ENCODE results near the gene RMI2.

The RMI2 gene

DNA sequence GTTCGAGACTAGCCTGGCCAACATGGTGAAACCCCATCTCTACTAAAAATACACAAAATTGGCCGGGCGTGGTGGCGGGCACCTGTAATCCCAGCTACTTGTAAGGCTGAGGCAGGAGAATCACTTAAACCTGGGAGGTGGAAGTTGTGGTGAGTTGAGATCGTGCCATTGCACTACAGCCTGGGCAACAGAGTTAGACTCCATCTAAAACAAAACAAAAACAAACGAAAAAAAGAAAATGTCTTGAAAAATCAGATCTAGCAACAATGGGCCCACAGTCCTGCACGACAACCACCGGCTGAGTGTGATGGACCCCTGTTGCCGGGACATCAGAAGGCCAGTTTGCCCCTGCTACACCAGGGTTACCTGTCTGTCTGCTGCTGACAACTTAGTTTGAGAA, 3.9 kb upstream of the RMI2 start:
- Histone ChIP-seq H3K9ac (ENCODE audit: low read length) (no peak overlapping the region), H3K27ac (ENCODE audit: low read depth, low read length) (no peak overlapping the region), H3K4me2 (ENCODE audit: low read length) (no peak overlapping the region), H4K8ac (ENCODE audit: low read depth, low read length) (no peak overlapping the region), H3K14ac (ENCODE audit: low read length) (no peak overlapping the region), H3K79me2 (ENCODE audit: control insufficient read depth, insufficient read depth, low read length, poor library complexity) (peaks cover 6% of the 10 kb centered on the region), H2BK120ac (ENCODE audit: insufficient read depth, low read length, poor library complexity) (no peak overlapping the region), H2BK5ac (ENCODE audit: low read depth, low read length, poor library complexity) (no peak overlapping the region), H2AK5ac (ENCODE audit: low read length) (no peak overlapping the region), H3K27me3 (ENCODE audit: insufficient read depth, low read length) (no peaks in the 10 kb centered on the region), H4K91ac (ENCODE audit: low read depth, low read length) (no peak overlapping the region), H3K23ac (ENCODE audit: low read length) (no peak overlapping the region), H3K4me3 (ENCODE audit: low read depth, low read length) (no peak overlapping the region), H2AFZ (ENCODE audit: insufficient read depth, low read length, poor library complexity) (no peak overlapping the region), H3K4me1 (ENCODE audit: control insufficient read depth in 1 of 2, insufficient read depth in 2 of 2, low read length in 2 of 2) (peaks cover 4% of the 10 kb centered on the region in 2 experiments), H2BK12ac (ENCODE audit: low read length) (no peak overlapping the region), H4K12ac (ENCODE audit: low read depth, low read length) (no peak overlapping the region), H3K36me3 (ENCODE audit: control insufficient read depth in 1 of 2, insufficient read depth in 2 of 2, low read length in 2 of 2) (no peaks in the 10 kb centered on the region), H3K4ac (ENCODE audit: low read depth, low read length) (no peak overlapping the region), H3K9me3 (ENCODE audit: insufficient read depth, low read depth, low read length) (peaks cover 2% of the 10 kb centered on the region), H3K79me1 (ENCODE audit: low read length) (peaks cover 5% of the 10 kb centered on the region), H3K18ac (ENCODE audit: low read length) (no peak overlapping the region)
- no CpG with 5 or more reads among the region's 9 CpGs for WGBS (ENCODE audit: extremely low coverage, insufficient coverage, insufficient read length)
- DNase-seq: no peak

DNA sequence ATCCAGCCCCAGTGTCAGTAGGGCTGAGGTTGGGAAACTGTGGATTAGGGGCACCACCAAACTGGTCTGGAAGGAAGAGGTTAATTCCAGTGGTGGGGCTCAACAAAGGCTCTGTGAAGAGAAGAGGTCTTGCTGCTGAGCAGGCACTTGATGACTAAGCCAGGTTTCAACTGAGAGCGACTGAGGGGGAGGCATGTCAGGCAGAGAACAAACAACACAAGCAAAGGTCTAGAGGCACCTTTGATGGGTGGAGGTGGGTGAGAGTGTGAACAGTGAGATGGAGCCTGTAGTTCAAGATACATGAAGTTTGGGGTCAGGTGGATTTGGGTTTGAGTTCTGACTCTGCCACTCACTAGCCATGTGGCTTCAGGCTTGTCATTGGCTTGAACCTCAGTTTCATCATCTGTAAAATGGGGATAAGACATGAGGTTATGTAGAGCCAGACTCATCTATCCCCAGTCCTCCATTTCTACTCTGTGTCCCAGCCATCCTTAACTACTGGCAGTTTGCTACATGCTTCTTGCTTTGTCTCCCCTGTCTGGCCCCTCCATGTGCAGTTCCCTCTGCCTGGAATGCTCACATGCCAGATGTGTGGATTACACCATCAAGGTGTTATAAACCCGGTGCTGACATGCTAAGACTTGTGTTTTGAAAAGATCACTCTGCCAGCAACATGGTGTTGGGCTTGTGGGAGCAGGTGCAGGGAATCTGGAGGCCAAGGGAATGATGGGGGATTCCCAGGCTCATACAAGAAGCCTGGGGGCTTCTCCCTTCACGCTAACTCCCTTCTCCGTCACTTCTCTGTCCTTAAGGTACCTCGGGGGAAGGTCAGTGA, 3.0 kb upstream of the RMI2 start:
- H3K36me3 ChIP-seq (ENCODE audit: control insufficient read depth in 1 of 2, insufficient read depth in 2 of 2, low read length in 2 of 2): no peaks in the 10 kb centered on the region
- no peak overlapping the region for H2AK5ac ChIP-seq (ENCODE audit: low read length)
- H4K91ac ChIP-seq (ENCODE audit: low read depth, low read length): no peak overlapping the region
- no peak overlapping the region for H2BK5ac ChIP-seq (ENCODE audit: low read depth, low read length, poor library complexity)
- H4K12ac ChIP-seq (ENCODE audit: low read depth, low read length): no peak overlapping the region
- no peak for DNase-seq
- no peak overlapping the region for H3K4me2 ChIP-seq (ENCODE audit: low read length)
- WGBS (ENCODE audit: extremely low coverage, insufficient coverage, insufficient read length): no CpG with 5 or more reads among the region's 5 CpGs
- no peak overlapping the region for H3K18ac ChIP-seq (ENCODE audit: low read length)
- no peak overlapping the region for H3K23ac ChIP-seq (ENCODE audit: low read length)
- H3K4me1 ChIP-seq (ENCODE audit: control insufficient read depth in 1 of 2, insufficient read depth in 2 of 2, low read length in 2 of 2): peaks cover 4 to 10% of the 10 kb centered on the region in 2 experiments
- H3K79me1 ChIP-seq (ENCODE audit: low read length): peaks cover 5% of the 10 kb centered on the region
- peaks cover 6% of the 10 kb centered on the region for H3K79me2 ChIP-seq (ENCODE audit: control insufficient read depth, insufficient read depth, low read length, poor library complexity)
- no peak overlapping the region for H3K27ac ChIP-seq (ENCODE audit: low read depth, low read length)
- no peaks in the 10 kb centered on the region for H3K27me3 ChIP-seq (ENCODE audit: insufficient read depth, low read length)
- H2AFZ ChIP-seq (ENCODE audit: insufficient read depth, low read length, poor library complexity): no peak overlapping the region
- H3K14ac ChIP-seq (ENCODE audit: low read length): no peak overlapping the region
- H3K9ac ChIP-seq (ENCODE audit: low read length): no peak overlapping the region
- no peak overlapping the region for H3K4ac ChIP-seq (ENCODE audit: low read depth, low read length)
- H3K9me3 ChIP-seq (ENCODE audit: insufficient read depth, low read depth, low read length): no peaks in the 10 kb centered on the region
- no peak overlapping the region for H3K4me3 ChIP-seq (ENCODE audit: low read depth, low read length)
- H2BK12ac ChIP-seq (ENCODE audit: low read length): no peak overlapping the region
- H4K8ac ChIP-seq (ENCODE audit: low read depth, low read length): no peak overlapping the region
- no peak overlapping the region for H2BK120ac ChIP-seq (ENCODE audit: insufficient read depth, low read length, poor library complexity)

DNA sequence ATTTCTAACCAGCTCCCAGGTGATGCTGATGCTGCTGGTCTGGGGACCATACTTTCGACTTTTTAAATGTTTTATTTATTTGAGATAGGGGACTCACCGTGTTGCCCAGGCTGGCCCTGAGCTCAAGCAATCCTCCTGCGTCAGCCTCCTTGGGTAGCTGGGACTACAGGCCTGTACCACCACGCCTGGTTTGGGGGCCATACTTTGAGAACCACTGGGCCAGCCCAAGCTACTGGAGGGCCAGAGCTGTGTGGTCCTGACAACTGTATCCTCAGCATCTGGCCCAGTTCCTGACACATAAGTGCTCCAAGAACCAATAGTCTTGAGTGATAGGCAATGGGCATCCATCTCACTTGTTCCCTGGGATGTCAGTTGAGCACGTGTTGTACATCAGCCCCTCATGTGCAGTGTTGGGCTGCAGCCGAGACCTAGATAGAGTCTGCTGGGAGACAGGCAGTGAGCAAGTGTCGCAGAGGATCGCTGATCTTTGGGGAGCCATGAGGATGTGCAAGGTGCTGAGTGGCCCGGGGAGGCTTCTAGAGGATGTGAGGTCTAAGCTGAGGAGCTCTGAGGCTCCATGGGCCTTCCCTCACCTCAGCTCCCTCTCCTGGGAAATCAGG, 1.6 kb downstream of the RMI2 start:
- Histone ChIP-seq H3K23ac (ENCODE audit: low read length) (no peak overlapping the region), H3K9me3 (ENCODE audit: insufficient read depth, low read depth, low read length) (peaks cover 2% of the 10 kb centered on the region), H3K18ac (ENCODE audit: low read length) (no peak overlapping the region), H3K4me3 (ENCODE audit: low read depth, low read length) (no peak overlapping the region), H2BK12ac (ENCODE audit: low read length) (no peak overlapping the region), H2BK120ac (ENCODE audit: insufficient read depth, low read length, poor library complexity) (no peak overlapping the region), H3K4me1 (ENCODE audit: control insufficient read depth in 1 of 2, insufficient read depth in 2 of 2, low read length in 2 of 2) (peaks cover 18 to 30% of the 10 kb centered on the region in 2 experiments), H4K8ac (ENCODE audit: low read depth, low read length) (no peak overlapping the region), H2AK5ac (ENCODE audit: low read length) (no peak overlapping the region), H4K12ac (ENCODE audit: low read depth, low read length) (no peak overlapping the region), H3K79me1 (ENCODE audit: low read length) (peaks cover 15% of the 10 kb centered on the region), H3K27ac (ENCODE audit: low read depth, low read length) (no peak overlapping the region), H3K4me2 (ENCODE audit: low read length) (no peak overlapping the region), H3K36me3 (ENCODE audit: control insufficient read depth in 1 of 2, insufficient read depth in 2 of 2, low read length in 2 of 2) (no peaks in the 10 kb centered on the region), H3K4ac (ENCODE audit: low read depth, low read length) (no peak overlapping the region), H4K91ac (ENCODE audit: low read depth, low read length) (no peak overlapping the region), H2AFZ (ENCODE audit: insufficient read depth, low read length, poor library complexity) (no peak overlapping the region), H3K9ac (ENCODE audit: low read length) (no peak overlapping the region), H3K27me3 (ENCODE audit: insufficient read depth, low read length) (no peaks in the 10 kb centered on the region), H3K14ac (ENCODE audit: low read length) (no peak overlapping the region), H2BK5ac (ENCODE audit: low read depth, low read length, poor library complexity) (no peak overlapping the region), H3K79me2 (ENCODE audit: control insufficient read depth, insufficient read depth, low read length, poor library complexity) (peaks cover 9% of the 10 kb centered on the region)
- no CpG with 5 or more reads among the region's 9 CpGs for WGBS (ENCODE audit: extremely low coverage, insufficient coverage, insufficient read length)
- DNase-seq: no peak

DNA sequence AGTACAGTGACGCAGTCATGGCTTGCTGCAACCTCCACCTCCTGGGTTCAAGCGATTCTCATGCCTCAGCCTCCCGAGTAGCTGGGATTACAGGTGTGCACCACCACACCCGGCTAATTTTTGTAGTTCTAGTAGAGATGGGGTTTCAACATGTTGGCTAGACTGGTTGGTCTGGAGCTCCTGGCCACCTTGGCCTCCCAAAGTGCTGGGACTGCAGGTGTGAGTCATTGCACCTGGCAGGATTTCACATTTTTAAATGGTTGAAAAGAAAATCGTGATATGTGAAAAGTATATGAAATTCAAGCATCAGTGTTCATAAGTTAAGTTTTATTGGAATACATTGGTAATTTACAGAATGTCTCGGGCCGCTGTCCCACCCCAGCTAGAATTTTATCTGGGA, 2.6 kb downstream of the RMI2 start:
- Histone ChIP-seq H3K4me2 (ENCODE audit: low read length) (no peak overlapping the region), H3K9ac (ENCODE audit: low read length) (no peak overlapping the region), H3K4me3 (ENCODE audit: low read depth, low read length) (no peak overlapping the region), H4K12ac (ENCODE audit: low read depth, low read length) (no peak overlapping the region), H2BK120ac (ENCODE audit: insufficient read depth, low read length, poor library complexity) (no peak overlapping the region), H3K36me3 (ENCODE audit: control insufficient read depth in 1 of 2, insufficient read depth in 2 of 2, low read length in 2 of 2) (peaks cover 0 to 2% of the 10 kb centered on the region in 2 experiments), H3K79me2 (ENCODE audit: control insufficient read depth, insufficient read depth, low read length, poor library complexity) (peaks cover 9% of the 10 kb centered on the region), H2AFZ (ENCODE audit: insufficient read depth, low read length, poor library complexity) (no peak overlapping the region), H3K27ac (ENCODE audit: low read depth, low read length) (no peak overlapping the region), H2AK5ac (ENCODE audit: low read length) (no peak overlapping the region), H3K9me3 (ENCODE audit: insufficient read depth, low read depth, low read length) (peaks cover 4% of the 10 kb centered on the region), H3K4me1 (ENCODE audit: control insufficient read depth in 1 of 2, insufficient read depth in 2 of 2, low read length in 2 of 2) (peaks cover 18 to 30% of the 10 kb centered on the region in 2 experiments), H3K27me3 (ENCODE audit: insufficient read depth, low read length) (no peaks in the 10 kb centered on the region), H3K4ac (ENCODE audit: low read depth, low read length) (no peak overlapping the region), H4K91ac (ENCODE audit: low read depth, low read length) (no peak overlapping the region), H4K8ac (ENCODE audit: low read depth, low read length) (no peak overlapping the region), H2BK5ac (ENCODE audit: low read depth, low read length, poor library complexity) (no peak overlapping the region), H3K18ac (ENCODE audit: low read length) (no peak overlapping the region), H2BK12ac (ENCODE audit: low read length) (no peak overlapping the region), H3K79me1 (ENCODE audit: low read length) (peaks cover 15% of the 10 kb centered on the region), H3K14ac (ENCODE audit: low read length) (no peak overlapping the region), H3K23ac (ENCODE audit: low read length) (no peak overlapping the region)
- 100% methylated on average over 1 of the region's 7 CpGs for WGBS (ENCODE audit: extremely low coverage, insufficient coverage, insufficient read length)
- DNase-seq: peak; percentile 49 to 57

Measured in trophoblast cell (in vitro differentiated cells and primary cell).